GM21360 (cell line): Measurements from ENCODE around the gene BABAM2.
"Not testable (repeated sequence)": the region's sequence is repeated elsewhere in the genome, so short reads cannot be mapped to it uniquely, and the experiment has no call there.

Experiments
- ATAC-seq: cut with Tn5 transposase; IDR thresholded peaks from one replicate; pipeline ENCODE4 v1.9.1; 2021; ENCODE audit warnings: mild to moderate bottlenecking, moderate library complexity; ENCODE audit not compliant: unreplicated experiment

Gene BABAM2

DNA sequence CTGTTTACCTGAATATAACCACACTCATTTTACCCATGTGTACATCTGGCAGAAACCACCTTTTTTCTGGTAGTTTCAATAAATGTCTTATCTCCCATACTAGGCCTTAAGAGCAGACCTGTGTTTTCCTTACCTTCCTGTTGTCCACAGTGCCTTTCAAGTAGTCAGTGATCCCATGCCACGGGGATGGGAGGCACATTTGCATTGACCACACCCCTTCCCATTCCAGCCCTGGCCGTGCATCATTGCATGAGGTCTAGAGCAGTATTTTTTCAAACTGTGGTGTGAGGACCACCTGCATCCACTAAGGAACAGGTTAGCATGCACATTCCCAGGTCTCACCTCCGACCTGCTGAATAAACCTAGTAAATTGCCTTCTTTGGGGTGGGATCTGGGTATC, 337.0 kb downstream of the BABAM2 start:
- no peak for ATAC-seq

DNA sequence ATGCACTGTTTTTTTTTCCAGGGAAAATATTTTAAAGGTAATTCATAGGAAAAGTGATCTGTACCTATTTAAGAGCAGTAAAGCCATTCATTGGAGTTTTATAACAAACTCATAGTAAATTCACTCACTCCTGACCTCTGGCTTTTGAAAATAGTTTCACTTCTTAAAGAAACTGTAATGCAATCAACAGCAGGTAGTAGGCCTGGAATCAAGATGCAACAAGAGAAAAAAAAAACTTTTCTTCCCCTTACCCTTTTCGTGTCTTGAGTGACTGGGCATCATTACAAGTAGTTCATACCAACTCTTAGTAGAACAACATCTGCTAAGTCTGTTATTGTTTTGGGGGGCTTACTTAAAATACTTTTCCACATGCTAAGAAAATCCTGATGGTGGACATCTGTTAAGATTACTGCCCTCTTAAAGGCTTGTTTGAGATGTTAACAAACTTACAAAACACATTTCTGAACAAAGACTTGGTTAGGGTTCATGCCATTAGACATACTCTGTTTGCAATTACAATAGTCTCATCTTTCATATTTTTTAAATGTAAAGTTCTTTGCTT, 338.0 kb downstream of the BABAM2 start:
- no peak for ATAC-seq

DNA sequence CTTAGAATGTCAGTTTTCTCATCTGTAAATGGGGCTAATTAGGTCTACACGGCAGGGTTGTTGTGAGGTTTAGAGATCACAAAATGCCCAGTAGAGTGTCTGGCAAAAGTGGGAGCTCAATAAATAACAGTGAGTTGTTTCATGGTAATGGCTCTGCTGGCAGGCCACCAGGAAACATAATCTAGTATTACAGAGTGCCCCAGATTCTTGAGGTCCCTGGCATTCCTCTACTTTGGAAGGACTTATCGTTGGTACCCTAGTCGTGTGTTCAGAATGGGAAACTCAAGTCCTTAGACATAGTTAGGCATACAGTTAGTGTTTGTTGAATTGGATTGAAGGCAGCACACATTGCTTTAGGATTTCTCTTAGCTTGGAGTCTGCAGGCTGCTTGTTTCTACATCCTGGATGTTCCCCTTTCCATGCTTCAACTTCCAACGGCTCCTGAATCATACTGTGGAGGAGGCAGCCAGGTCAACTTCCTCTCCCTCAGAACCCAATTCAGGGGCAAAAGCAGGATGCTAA, 340.6 kb downstream of the BABAM2 start:
- no peak for ATAC-seq

DNA sequence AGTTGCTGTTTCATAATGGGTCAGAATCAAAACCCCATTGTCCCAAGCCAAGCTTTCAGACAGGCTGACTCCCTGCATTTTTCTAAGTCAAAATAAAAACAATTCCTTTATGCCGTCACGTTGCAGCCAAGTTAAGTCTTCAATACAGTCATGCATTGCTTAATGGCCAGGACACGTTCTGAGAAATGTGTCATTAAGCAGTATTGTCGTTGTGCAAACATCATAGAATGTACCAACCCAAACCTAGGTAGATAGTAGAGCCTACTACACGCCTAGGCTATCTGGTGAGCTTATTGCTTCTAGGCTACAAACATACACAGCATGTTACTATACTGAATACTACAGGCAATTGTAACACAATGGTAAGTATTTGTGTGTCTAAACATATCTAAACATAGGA, 341.8 kb downstream of the BABAM2 start:
- ATAC-seq = no peak

DNA sequence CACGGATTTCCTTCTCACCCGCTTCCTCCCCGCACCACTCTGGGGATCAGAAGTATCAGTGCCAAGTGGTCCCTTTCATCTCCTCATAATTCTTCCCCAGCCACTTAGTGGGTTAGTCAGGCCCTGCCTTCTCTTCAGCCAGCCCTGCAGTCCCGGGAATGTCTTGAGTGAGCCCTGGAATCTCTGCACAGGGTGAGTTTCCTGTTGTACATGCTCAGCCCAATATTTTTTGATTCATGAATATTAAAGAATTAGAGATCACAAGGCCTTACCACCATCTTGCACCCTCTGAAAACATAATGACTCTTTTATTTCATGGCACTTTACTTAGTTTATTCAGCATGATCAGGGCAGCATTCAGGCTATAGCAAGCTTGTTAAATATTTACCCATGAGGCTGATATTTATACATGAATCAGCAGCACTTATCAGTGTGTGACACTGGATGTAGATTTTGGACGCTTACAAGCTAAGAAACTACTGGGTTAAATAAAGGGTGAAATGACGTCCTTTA, 342.7 kb downstream of the BABAM2 start:
- ATAC-seq = no peak

DNA sequence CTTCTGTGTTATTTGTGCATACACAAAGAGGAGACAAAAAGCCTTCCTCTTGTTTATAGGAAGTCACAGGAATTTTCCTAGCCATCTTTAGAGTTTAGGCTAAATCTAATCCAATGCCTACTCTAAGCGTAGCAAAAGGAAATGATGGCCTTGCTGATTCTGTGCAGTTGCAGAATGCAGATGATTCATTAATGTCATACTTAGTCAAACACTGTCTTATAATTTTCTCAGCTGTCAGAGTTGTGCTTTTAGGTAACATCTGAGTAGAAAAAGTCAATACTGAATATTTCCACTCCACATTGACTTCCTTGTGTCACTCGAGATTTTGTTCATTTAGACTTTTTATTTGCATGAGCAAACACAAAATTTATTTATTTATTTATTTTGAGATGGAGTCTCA, 344.3 kb downstream of the BABAM2 start:
- no peak for ATAC-seq

DNA sequence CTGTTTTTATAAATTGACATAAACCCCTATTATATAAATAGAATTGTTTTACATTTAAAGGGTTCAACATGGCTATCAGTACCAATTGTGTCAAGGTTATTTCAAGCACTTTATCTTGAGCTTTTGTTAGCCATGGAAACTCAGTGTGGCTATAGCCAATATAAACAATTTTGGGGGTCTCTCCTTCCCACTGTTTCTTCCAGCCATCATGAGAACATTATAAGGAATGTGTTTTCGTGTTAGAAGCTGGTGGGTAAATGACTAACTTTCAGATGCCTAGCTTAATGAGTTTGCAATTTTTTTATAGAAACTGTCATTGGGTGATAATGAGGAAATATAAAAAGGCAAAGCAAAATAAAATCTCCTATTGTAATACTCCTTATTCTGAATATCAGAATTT, 348.7 kb downstream of the BABAM2 start:
- ATAC-seq = no peak

DNA sequence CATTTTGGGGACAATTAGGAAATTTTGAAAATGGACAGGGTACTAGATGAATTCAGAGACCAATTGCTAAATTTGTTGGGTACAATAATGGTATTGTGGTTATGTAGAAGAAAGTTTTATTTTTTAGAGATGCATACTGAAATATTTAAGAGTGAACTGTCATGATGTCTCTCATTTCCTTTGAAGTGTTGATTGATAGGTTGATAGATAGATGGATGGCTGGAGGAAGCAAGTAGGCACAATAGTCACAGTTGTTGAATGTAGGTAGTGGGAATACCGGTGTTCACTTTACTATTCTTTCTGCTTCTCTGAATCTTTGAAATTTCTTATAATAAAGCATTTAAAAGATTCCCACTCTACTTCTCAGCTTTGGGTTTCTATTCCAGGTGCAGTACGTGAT, 350.4 kb downstream of the BABAM2 start:
- ATAC-seq = no peak

DNA sequence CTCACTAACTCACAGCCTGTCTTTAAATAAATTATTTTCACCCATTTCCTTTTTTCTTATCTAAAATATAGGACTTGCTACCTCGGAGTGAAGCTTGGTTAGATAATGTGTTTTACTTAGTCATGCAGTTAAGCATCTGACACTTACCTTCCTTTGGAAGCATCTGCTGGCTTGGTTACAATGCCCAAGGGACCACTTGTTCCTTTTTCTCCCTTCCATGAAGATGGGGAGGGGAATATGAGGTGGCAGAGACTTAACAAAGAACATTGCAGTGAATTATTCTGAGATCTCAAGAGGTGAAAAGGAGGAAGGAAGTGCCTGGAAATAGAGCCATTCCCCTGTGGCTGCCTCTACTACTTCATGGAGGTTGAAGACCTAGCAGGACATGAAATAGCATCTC, 356.8 kb downstream of the BABAM2 start:
- ATAC-seq = no peak

DNA sequence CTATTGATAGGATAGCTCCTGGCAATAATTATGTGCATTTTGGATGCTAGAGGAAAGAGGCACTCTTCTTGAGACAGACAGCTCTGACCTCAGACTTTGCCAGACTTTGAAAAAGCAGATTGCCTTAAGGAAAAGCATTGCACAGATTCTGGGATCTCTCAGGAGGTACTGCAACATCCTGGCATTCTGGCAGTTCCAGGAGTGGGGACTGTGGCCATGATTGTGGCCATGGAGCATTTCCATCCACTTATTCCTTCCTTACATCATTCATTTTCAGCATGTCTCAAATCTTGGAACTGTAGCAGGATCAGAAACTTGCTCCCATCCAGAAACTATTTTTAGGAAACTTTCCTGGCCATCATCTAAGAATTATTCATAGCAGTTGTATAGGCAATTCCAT, 357.2 kb downstream of the BABAM2 start:
- no peak for ATAC-seq

DNA sequence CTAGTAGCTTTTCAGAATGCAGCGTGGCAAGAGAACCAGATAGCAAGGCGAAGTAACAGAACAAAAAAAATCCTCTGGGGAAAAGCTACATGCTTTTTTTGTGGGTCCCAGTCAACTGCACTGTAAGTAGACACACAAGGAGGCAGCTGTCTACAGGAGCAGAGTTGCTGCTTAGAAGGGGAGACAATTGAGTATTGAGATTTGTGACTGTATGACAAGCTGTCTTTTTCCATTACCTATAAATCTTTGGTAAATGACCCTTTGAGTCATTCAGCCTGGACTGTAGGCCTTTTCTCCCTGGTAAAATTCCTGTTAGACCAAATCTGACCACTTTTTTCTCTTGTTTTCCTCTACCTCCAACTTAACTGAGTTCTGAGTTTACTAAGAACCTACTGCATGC, 358.0 kb downstream of the BABAM2 start:
- ATAC-seq = no peak

DNA sequence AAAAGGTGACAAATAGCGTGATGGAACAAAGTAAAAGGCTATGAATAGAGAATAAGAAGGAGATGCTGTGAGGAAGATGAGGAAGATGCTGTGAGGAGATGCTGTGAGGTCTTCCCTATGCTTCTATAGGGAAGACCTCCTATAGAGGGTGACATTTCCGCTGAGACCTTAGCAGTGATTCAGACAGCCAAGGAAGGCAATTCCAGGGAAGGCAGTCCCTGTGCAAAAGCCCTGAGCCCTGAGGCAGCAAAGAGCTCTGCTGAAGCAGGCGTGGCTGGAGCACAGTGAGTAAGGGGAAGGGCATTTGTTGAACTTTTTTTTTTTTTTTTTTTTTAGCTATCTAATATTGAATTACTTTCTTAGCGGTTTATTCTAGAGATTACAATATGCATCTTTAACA, 359.5 kb downstream of the BABAM2 start:
- ATAC-seq = no peak

DNA sequence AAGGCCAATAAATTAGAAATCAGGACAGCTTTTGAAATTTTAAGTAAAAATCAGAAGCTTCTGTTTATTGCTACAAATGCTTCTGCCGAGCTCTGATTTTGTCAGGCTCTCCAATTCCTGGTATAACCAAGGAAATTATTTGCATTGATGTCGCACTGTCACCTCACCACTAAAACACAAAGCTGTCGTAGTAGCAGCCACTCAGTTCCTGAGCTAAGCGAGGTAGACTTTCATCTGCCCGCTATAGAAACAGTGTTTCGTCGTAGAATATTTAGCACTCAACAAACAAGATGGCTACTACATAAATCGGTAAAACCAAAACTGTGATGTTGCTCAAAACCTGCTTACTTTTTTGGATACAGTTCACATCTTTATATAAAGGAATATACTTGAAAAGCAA, 360.8 kb downstream of the BABAM2 start:
- no peak for ATAC-seq

DNA sequence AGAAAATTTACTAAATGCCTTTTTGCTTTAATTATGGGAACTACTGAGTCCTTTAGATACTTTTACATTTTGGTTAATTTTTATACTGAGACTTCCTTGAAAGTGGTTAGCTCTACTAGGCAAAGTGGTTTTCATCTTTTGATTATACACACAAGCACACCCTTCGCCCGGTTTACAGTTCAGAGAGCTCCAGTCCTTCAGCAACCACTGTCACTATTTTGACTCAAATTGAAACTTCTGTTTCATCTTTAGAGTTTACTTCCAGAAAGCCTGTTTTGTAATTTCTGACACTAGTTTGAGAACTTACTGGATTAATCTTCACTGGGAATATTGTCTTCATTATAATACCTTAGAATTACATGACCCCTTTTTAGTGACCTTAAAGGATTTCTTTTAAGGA, 361.8 kb downstream of the BABAM2 start:
- ATAC-seq = peak; percentile 70

DNA sequence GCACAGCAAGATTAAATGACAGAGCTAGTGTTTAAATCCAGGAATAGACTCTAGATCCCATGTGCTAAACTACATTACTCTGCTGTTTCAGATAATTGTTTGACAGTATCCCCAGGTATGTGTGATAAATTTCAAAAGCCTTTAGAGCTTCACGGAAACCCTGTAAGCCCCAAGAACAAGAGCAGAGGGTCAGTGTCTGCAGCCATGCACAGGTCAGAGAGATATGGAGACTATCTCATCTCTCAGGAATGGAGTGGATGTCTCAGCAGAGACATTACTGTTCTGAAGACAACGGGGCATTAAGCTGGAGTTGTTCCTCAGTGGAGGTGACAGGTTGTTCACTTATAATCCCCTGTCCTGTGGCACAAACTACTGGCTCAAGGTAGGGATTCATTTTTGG, 363.0 kb downstream of the BABAM2 start:
- no peak for ATAC-seq

DNA sequence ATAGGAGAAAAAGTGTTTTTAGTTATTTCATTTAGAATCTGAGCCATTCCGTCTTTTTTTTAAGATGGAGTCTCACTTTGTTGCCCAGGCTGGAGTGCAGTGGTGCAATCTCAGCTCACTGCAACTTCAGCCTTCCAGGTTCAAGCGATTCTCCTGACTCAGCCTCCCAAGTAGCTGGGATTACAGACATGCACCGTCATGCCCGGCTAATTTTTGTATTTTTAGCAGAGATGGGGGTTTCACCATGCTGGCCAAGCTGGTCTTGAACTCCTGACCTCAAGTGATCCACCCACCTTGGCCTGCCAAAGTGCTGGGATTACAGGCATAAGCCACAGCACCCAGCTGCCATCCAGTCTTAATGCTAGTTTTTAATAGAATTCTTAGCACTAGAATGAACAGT, 364.7 kb downstream of the BABAM2 start:
- not testable (repeated sequence) for ATAC-seq

DNA sequence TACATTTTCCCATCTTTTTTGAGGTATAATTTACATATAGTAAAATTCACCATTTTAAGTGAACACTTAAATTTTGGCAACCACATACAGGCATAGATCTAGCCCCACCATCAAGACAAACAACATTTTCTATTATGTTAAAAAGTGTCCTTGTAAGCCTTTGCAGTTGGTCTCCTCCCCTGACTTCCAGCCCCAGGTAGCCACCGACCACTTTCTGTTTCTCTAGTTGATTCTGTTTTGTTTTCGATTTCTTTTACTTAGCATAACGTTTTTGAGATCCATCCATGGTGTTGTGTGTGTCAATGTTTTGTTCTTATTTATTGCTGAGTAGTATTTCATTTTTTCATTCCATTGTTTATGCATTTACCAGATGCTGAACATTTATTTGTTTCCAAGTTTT, 366.7 kb downstream of the BABAM2 start:
- no peak for ATAC-seq

DNA sequence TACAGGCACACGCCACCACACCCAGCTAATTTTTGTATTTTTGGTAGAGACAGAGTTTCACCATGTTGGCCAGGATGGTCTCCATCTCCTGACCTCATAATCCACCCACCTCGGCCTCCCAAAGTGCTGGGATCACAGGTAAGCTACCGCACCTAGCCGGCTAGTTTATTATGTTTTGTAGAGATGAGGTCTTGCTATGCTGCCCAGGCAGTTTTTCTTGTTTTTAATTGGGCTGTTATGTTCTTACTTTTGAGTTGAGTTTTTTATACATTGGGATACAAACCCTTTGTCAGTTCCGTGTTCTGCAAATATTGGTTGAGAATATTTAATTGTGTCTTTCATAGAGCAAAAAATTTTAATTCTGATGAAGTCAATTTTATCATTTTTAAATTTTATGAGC, 368.7 kb downstream of the BABAM2 start:
- not testable (repeated sequence) for ATAC-seq

DNA sequence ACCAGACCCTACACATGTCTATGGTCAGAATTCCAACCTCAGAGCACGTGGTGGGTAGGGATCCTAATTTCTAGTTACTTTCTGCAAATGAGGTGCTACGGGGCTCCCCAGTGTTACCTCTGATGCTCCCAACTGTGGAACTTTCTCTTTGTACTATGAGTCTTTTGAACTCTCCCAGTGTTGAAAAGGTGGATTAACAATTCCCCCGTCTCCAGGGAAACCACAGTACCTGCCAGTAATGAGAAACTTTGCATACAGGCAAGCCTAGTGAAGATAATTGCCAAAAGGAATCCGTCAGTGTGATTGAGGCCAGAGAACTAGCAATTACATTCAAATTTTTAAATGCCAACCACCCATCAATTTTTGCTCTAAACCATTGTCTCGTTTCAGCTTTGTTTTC, 373.2 kb downstream of the BABAM2 start:
- ATAC-seq = no peak

DNA sequence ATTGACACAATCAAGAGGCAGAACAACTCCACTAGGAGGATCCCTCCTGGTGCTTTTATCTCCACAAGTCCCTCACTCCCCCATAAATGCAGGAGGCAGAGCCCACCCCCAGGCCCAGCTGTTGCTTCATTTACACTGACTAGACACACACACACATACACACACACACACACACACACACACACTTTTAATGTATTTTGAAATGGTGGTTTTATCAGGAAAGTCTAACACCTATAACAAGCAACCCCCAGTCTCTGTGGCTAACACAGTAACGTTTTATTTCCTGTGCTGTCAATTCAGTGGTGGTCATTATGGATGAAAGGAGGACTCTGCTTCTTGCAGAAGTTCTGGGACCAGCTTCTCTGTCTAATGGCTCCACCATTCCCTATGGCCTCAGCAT, 376.8 kb downstream of the BABAM2 start:
- no peak for ATAC-seq

DNA sequence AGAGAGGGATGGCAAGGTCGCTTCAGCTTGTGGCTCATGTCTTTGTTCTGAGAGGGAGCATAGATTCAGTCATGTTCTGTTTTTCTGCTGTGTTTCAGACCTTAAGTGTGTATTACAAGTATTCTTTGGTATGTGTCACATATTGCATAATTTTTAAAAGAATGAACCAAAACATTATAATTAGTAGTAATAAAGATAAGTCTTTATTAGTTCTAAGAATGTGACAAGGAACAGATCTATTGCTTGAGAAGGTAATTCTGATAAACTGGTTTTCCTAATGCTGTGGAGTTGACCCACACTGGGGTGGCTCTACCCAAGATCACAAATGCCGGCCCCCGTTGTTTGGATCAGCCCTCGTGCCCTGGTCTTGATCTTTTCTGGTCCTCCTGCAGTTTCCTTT, 377.9 kb downstream of the BABAM2 start:
- ATAC-seq = no peak

DNA sequence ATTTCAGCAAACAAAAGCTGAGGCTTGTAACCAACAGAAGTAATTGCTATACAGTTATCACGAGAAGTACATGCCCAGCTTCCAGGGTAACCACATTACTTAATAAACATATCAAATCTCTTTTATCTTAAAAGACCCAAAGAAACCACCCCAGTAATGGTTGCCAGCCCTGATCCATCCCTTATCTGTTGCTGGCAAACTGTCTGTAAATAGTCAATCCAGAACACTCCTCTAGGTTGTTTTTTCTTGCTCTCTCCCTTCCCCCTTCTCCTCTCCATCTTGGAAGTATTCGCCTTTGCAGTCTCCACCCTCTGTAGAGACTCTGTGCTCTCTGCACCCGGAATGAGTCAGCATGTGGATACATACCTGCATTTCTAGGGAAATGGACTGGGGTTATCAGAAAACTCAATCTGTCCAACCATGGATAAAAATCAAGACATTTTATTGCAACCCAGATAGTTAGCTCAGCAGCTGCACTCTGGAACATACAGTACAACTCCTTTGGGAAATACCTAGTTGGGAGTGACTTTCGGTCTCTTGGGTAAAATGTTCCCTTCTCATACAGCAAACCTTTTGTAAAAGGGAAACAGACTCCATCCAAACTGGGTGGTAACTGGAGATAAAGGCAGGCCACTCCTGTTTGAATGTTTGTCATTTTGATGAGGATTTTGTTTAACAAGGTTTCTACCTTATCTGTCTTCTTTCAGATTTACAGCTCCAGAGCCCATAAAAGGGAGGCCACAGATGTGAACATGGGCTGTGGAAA, 378.7 kb downstream of the BABAM2 start:
- no peak for ATAC-seq
